HG02678 (cell line): ENCODE data around the gene APOL1.
"Not testable (repeated sequence)": the region's sequence is repeated elsewhere in the genome, so short reads cannot be mapped to it uniquely, and the experiment has no call there.

Experiments used
- ATAC-seq: cut with Tn5 transposase; IDR thresholded peaks from one replicate; pipeline ENCODE4 v1.9.1; 2021; ENCODE audit warnings: mild to moderate bottlenecking, moderate library complexity; ENCODE audit not compliant: unreplicated experiment

Gene APOL1

GRCh38 chr22:36290391-36291075 is 37.6 kb downstream of the APOL1 start:
- ATAC-seq: not testable (repeated sequence)

DNA sequence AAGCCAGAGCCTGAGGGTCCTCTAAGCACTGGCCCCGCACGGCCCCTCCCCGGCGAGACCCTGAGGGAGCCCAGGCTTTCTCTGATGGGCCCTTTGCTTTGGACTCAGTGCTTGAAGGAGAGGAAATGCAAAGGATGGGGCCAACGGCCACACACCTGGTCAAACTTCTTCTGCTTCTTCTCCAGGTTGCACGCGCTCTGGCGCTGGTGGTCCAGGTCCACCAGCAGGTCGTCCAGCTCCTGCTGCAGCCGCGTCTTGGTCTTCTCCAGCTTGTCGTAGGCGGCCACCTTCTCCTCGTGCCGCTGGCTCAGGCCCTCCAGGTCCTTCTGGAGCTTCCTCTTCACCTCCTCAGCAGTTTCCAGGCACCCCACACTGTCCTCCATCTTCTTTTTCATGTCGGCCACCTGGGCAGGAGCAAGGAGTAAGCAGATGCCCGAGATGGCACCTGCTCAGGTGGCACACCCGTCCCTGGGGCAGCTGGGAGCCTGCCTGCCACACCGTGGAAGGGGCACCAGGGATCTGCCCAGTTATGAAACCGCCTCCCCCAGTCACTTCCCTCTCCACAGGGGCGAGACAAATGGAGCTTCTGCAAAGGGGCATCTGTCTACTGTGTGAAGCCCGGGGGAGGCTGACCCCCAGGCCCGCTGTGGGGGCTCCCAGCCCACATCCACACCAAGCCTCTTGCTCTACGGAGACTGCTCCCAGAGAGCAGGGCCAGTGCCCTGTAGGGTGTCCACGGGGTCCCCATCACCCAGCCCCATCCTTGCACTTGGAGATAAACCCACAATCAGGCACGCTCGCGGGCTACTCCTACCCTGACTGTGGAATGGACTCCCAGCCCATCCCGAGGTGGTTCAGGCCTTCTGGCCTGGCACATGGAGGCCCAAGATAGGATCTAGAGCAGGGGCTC is 39.2 kb downstream of the APOL1 start:
- ATAC-seq: no peak

- ATAC-seq: no peak
Measured at GRCh38 chr22:36292823-36293530, 40.0 kb downstream of the APOL1 start.

GRCh38 chr22:36293606-36294292 is 40.8 kb downstream of the APOL1 start:
- no peak for ATAC-seq

DNA sequence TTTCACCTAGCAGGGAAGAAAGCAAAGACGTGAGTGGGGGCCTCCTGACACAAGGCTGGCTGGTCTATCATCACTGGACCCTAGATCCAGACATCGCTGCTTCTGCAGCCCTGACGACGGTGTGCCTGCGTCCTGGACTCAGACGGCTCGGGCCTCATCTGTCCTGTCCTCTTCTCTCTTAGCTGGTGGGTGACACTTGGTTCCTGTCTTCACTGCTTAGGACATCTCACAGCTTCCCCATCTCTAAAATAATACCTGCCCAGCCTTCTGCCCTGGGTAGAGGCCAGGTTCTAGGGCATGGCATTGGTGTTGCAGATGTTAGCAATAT is 41.3 kb downstream of the APOL1 start:
- no peak for ATAC-seq

GRCh38 chr22:36294801-36295200 is 41.9 kb downstream of the APOL1 start:
- ATAC-seq: no peak

DNA sequence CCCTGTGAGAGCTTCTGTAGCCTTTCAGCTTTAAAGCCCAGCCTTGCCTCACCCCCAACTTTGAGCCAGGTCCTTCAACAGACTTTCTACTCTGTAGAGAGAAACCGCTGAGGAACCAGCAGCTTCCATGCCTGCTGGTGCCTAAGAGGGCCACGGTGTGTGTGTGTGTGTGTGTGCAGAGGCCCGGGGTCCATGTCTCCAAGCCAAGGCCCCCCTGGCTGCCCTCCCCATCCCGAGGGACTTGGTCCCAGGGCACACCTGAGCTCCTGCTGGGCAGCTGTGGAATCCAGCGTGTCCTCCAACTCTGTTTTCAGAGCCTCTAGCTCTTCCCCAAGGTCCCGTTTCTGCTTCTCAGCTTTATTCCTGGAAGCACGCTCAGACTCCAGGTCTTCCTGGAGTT is 42.3 kb downstream of the APOL1 start:
- no peak for ATAC-seq

GRCh38 chr22:36296690-36297089 is 43.8 kb downstream of the APOL1 start:
- no peak for ATAC-seq

DNA sequence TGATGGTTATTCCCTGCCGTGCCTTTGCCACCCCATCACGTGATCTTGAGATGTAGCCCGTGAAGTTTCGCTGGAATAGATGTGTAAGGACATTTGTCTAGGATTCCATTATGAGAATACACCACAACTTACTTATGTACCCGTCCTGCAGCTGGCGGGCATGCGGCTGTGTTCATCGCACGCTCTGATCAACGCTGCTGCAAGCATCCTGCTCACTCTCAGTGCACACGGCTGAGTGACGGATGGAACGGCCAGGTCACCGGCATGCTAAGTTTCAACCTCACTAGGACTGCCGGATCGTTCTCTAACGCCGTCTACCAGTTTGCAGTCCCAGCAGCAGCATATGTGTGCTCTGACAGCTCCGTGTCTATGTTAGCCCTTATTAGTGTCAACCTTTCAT is 44.6 kb downstream of the APOL1 start:
- ATAC-seq: no peak

DNA sequence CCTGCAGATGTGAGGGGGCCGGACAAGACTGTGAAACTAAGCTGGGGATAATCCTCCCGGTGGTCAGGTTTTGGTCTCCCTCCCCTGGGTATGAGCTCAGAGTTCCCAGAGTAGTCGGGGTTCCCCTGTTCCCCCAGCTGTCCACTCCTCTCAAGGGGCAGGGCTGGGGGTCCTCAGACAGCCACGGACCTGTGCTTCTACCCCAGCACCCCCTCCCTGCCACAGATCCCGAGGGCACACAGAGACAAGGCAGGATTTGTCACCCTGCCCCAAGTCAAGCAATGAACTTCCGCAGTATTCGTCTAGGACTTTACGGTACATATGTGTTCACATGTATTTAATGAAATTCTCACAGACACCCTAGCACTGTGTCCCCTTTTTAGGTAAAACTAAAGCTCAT is 45.2 kb downstream of the APOL1 start:
- ATAC-seq: no peak

DNA sequence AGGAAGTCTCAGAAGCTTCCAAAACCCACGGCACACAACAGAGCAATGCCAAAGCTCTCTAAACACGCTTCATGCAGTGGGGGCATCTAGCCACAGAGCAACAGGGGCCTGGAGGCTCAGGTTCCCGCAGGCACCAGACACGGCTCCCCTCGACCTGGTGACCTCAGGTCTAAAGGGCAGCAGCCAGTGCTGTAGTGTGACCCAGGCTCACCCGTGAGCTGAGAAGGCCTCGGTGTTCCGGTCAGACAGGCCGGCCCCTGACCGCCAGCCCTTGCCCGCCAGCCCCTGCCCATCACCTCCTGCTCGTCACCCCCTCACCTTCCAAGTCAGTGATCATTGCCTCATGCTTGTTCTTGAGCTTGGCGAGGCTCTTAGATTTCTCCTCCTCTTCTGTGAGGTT is 45.7 kb downstream of the APOL1 start:
- no peak for ATAC-seq

- ATAC-seq: no peak
Measured at GRCh38 chr22:36299295-36299694, 46.4 kb downstream of the APOL1 start.

- no peak for ATAC-seq
Measured at GRCh38 chr22:36299911-36300310, 47.0 kb downstream of the APOL1 start.

GRCh38 chr22:36300396-36301212 is 47.7 kb downstream of the APOL1 start:
- no peak for ATAC-seq

DNA sequence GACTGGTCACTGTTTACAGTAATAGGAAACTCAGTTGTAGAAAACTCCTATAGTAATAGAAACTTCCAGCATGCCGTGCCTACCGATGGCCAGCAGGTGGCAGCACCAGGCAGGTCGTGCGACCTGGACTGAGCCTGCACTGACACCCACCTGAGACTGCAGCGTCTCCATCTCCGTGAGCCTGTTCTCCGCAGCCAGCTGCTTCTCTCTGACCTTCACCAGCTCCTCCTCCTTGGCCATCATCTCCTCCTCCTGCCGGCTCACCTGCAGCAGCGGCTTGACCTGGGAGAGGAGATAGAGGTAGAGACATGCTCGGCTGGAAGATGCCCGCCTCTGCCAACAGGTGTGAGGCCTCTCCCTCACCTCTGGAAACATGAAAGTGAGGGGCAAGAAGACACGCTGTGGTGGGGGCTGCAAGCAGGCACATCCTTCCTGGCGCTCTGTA is 48.5 kb downstream of the APOL1 start:
- no peak for ATAC-seq

DNA sequence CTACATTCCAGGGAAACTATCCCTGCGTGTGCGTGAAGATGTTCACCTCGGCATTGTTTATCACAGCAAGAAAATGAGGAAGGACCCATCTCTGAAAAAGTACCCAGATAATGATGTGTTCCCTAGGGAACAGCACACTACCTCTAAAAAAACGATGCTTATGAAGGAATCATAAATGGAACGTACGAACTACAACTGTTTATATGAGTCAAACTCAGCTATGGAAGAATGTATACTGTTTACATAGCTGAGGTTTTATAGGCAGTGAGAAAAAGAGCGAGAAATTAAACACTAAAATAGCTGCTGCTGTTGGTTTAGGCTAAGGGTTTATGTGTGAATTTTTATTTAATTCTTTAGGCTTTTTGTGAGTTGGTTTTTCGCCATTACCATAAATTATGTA is 48.9 kb downstream of the APOL1 start:
- no peak for ATAC-seq

DNA sequence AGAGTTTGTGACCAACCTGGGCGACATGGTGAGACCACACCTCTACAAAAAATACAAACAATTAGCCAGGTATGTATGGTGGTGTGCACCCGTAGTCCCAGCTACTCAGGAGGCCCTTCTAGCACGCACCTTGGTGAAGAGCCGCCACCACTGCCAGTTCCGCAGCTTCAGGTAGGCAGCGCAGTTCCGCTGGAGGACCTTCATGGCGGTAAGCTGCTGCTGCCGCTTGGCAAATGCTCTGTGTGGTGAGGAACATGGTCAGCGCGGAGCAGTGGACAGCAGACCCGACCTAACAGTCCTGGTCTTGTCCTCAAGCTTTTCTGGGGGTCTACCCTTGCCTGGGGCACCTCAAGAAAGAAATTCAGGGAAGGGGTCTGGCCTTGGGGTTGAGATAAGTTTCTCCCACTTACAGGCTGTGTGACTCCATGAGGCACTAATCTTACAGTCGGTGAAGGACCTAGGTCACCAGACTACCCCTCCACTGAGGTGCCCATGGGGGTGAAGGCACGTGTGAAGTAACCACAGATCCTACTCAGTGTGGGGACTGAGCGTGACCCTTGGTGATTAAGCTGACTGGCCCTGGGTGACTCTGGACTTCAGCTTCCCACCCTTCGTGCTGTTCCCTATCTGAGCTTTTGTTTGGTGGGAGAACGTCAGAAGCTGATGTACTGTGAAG is 49.6 kb downstream of the APOL1 start:
- no peak for ATAC-seq

- ATAC-seq: no peak
Measured at GRCh38 chr22:36303115-36303467, 50.2 kb downstream of the APOL1 start.

DNA sequence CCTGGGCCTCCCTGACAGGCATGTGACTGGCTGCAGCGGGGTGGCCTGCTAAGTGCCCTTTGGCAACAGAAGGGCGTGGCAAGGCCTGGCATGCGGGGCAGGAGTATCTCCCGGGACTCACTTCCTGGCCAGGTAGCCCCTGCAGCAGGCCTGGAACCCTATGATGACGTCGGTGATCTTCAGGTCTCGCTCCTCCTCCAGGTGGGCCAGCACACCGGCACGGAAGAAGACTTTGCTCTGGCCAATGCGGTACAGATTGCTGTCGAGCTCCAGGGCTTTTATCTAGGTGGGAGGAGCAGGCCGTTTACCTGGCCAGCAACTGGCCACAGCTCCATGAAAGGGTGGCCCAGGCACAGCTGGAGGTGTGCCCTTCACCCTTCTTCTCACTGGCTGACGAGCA is 50.9 kb downstream of the APOL1 start:
- no peak for ATAC-seq

DNA sequence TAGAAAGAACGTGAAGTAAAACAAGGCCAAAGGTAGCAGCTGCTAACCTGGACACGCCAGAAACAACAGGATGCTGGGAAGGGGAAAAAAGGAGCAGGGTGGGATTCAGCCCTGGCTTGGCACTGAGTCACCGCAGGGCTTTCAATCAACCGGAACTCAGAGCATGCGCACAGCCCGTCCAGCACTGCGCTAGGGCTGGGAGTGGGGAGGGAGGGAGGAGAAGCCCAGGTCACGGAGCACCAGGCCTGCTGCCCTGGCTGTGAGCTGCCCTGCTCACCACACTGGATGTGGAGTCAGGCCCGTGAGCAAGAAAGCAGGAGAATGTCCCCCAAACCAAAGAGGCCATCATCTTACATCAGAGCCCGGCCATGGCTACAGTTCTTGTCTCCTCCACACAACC is 51.5 kb downstream of the APOL1 start:
- no peak for ATAC-seq
